GM21529 (cell line): ENCODE data around the gene PRR29.

ENCODE experiments used
- ATAC-seq: cut with Tn5 transposase; IDR thresholded peaks from one replicate; pipeline ENCODE4 v1.9.1; 2021; ENCODE audit not compliant: unreplicated experiment

The PRR29 gene

DNA sequence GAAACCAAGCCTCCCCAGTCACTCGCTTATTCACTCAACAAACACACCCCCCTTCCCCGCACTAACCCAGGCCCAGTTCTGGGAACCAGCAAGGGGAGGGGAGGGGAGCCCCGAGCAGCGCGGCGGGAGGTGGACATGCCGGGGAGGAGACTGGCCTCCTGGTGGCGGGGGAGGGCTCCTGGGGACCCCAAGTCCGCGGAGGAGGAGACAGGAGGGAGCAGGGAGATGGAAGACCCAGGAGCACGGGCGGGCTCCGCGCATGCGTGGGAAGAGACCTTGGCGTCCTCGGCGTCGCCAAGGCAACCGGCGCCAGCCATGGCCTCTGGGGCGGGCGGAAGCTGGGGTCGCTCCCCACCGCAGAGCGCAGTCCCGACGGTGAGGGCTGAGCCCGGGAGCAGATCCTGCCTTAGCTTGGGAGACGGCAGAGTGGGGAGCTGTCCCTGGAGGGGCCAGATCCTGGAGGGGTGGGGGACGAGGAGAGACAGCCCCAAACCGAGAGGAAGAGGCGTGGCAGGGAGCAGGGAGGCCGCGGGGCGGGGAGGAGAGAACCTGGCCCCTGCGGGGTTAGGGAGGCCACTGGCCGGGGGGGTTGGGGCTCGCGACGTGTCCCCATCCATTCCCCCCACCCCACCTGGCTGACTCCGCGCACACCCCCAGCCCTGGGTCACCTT is at the start of gene PRR29:
Gene PRR29, plus strand, starts transcription at position 302 of the 671 bp plus-strand sequence. Its CDS starts 14 bp downstream, at position 316.
- no peak for ATAC-seq

GRCh38 chr17:63948521-63948920 is 49.6 kb upstream of the PRR29 start:
- no peak for ATAC-seq

GRCh38 chr17:63949576-63950250 is 48.4 kb upstream of the PRR29 start:
- no peak for ATAC-seq

DNA sequence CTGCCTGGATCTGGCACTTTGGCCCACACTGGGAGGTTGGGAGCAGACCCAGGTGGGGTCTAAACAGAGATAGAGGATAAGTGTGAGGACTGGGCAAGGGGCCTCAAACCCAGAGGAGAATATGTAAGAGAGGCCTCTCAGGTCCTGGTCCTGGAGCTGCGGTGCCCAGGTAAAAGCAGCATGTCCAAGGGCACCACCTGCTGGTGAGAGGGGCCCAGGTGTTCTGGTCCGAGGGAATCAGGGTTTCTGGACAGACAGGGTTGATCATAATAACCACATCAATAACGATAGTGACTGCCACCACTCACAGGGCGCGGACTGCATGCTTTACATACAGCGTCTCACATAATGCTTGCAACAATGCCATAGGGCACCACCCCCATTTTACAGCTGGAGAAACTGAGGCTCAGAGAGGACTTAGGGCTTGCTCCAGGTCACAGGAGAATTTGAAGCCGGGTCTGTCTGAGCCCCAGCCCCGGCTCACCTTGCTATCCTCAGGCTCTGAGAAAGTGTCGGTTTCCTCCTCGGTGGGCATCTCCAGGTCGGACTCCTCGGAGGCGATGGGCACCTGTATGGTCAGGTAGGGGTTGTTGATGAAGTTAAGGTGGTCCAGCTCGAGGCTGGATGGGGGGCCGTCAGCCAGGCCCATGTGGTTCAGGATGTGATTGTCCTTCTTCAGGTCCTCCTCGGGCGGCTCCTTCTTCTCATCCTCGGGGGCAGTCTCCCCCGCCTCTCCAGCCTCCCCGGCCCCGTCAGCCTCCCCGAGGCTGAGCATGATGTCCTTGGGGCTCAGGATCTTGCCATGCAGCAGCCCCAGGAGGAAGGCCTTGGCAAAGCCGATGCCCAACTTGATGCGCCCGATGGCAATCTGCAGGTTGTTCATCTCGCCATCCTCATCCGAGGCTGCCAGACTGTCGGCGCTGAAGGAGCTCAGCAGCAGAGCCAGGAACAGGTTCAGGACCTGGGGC is 46.9 kb upstream of the PRR29 start:
- no peak for ATAC-seq

DNA sequence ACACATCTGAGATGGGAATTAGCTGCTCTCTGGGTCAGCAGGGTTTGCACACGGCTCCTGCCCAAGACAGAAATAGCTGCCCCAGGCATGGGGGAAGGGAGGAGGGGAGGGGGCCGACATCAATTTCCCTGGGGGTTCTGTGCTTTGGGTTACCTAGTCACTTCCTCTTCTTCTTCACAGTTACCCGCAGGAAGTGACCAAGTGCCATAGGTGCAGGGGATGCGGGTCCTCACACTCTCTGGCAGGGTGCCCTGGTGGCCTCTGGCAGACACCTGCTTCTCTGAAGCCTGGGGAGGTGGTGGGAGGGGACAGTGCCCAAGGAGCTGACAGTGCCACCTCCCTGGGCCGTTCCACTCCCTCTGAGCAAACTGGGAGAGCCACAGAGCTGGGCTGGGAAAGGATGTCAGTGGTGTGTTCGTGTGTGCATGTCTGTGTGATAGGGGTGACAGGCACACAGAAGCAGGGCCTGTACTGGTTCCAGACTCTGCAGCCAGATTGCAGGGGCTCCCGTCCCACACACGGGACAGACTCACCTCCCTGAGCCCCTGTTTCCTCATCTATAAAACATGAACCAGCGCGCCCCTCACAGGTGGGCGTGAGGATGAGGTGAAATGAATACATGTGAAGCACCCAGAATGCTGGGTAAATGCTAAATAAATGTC is 43.6 kb upstream of the PRR29 start:
- no peak for ATAC-seq

DNA sequence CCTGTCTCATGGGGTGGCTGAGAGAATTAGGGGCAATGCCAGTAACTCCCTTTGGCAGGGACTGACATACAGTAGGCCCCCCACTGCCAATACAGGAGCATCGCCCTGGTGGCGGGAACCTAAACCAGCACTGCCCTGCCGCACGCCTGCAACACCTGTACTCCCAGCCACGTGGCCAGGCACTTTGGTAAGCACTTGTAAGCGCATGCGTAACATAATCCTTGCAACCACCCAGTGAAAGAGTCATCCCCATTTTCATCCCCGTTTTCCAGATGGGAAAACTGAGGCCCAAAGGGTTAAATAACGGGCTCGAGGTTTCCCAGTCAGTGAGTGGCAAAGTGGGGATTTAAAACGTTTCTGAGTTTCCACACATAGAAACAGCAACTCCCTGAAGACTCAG is 42.9 kb upstream of the PRR29 start:
- no peak for ATAC-seq

DNA sequence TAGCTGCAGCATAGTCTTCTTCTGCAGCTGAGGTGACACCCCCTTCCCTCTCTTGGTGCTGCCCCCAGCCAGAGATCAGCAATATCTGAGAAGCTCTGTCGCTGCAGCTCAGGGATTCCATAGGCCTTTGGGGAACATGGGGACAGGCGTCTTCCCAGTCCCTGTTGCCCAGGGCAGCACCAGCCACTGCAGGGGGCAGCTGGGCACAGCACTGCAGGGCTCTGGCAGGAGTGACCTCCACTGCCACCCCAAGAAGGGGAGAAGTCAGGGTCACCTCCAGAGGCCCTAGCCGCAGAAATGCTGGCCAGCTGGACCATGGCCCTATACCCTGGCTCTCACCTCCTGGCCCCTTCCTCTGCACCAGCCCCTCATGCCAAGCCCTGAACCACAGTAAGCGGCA is 42.4 kb upstream of the PRR29 start:
- no peak for ATAC-seq

- no peak for ATAC-seq
Observed at GRCh38 chr17:63956296-63956920, 41.7 kb upstream of the PRR29 start.

- ATAC-seq, result no peak
Observed at GRCh38 chr17:63960006-63960405, 38.1 kb upstream of the PRR29 start.

GRCh38 chr17:63960430-63960829 is 37.7 kb upstream of the PRR29 start:
- ATAC-seq, result no peak

- ATAC-seq, result no peak
Observed at GRCh38 chr17:63961355-63962212, 36.6 kb upstream of the PRR29 start.

DNA sequence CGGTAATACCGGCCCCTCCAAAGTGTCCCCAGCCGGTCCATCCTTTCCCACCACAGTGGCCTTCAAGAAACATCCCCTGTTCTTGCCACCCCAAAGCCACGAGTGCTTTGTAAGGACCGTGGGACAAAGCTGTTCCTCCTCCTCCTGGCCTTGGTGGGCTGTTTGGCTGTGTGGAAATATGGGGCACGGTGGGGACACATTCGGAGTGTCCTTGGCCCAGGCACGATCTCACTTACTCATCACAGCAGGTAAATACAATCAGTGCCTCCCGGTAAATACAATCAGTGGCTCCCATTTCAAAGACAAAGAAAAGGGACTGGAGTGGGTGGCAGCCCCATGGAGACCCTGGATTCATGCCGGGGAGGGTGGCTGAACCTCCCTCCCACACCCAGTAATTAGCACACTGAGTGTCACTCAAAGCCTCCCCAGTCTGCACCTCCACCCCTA is 35.8 kb upstream of the PRR29 start:
- ATAC-seq, result no peak

DNA sequence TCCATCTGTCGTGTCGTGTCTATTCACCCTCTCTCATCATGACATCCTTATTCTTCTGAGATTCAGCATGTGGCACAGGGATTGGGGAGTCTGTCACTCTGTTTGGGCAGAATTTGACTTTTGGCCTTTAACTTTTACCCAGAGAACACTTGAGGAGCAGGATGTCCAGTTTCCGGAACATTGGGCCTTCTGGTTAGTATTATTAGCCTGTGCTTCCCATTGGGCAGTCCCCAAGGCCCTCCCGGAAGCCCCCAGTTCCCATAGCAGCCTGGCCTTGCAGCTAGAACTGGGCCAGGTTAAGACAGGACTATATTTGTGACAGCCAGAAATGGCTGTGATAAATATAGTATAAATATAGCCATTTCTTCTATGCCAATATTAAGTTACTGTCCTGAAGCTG is 35.0 kb upstream of the PRR29 start:
- ATAC-seq, result no peak

DNA sequence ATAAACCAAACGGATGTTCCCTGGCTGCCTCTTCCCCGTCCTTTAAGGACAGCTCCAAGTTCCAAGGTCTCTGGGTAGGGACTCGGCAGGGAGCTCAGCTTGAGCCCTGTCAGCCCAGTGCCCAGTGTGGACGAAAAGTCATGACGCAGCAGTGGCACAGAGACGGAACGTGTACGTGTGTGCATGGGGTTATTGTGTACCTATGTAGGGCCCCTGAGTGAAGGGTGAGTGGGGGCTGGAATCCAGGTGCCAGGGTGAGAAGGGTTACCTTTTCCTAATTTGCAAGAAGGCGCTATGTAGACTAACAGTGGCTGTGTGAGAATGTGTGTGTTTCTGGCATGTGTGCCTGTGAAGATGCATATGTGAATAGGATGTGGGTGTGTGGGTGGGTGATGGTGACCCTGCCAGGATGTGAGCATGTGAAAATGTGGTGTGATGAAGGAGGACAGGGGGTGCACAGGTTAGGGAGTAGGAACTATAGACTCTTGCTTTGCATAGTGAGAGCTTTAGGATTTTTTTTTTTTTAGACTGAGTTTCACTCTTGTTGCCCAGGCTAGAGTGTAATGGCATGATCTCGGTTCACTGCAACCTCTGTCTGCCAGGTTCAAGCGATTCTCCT is 31.4 kb upstream of the PRR29 start:
- peak; percentile 56 for ATAC-seq

DNA sequence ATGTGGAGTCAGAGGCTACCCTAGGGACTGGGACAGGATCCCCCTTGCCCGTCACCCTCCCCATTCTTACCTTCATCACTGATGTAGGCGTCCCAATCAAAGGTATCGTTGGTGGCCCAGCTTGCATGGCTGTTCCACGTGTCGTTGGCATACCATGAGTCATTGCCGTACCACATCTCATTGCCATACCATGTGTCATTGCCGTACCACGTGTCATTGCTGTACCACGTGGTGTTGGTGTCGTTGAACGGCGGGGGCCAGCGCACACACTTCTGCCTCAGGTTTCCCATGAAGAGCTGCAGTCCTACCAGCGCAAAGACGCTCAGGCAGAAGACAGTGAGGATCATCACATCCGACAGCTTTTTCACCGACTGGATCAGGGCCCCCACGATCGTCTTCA is 30.2 kb upstream of the PRR29 start:
- ATAC-seq, result no peak

- ATAC-seq, result no peak
Observed at GRCh38 chr17:63969278-63969677, 28.9 kb upstream of the PRR29 start.

DNA sequence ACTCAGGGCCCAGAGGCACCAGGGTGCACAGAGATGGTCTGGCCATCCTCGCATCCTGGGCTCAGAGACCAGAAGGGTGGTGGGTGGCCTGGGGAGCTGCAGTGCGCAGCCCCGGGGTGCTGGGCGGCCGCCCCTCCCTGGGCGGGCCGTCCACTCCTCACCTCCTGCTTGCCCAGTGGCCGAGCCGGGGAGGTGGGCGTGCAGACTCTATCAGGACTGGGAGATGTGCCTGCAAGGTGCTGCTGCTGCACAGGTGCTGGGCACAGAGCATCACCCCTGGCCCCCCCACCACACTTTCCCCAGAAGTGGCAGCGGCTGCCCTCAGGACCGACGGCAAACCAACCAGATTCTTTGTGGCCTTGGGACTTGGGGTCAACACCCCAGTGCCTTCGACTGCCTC is 25.4 kb upstream of the PRR29 start, which contains the start of gene SCN4A:
Gene SCN4A, minus strand, starts transcription at position 123 of the 400 bp plus-strand sequence. Its CDS starts 77 bp downstream, at position 46.
- ATAC-seq, result no peak

DNA sequence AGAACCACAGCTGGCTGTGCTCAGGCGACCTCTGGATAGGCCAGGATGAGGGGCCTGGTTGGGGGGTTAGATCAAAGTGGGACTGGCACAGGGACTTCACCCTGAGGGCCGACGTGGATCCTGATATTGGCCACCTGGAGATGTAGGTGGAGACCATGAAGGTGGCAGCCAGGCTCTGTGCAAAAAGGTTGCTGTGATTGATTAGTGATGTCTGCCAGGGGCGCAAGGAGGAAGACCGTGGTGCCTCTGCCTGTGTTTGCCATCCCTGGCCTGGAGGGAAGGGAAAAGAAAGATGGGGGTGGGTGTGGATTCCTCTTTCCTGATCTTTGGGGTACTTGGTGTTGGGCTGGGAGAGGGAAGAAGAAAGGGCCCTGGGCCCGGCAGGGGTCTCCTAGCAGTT is 24.9 kb upstream of the PRR29 start:
- ATAC-seq, result no peak
